Panc1 (cell line): Measurements from ENCODE around the gene ZSCAN10. TPM values are rescaled to one million over a fixed set of nuclear protein-coding genes. Genes with fewer than 3 reads are reported as not detected.

ENCODE experiments used
- ATAC-seq: fragments of 200-7000 bp; cut with Tn5 transposase; 2 replicates; pipeline ENCODE4 v1.9.1; 2020; ENCODE audit warnings: mild to moderate bottlenecking, moderate library complexity
- BruUV-seq: library from RNA; stranded (reverse); fragments of 400-500 nt; replicated peaks from 2 replicates; lab custom pipeline; 2021; lab: Mats Ljungman, UMichigan
- CTCF ChIA-PET: fragments of 300-600 bp; sonication (Branson Sonifier 250); formaldehyde crosslinking; loops from one replicate; lab custom pipeline; 2022; ENCODE audit warnings: antibody characterized with exemption; lab: Charles Lee
- POLR2A ChIA-PET: fragments of 300-600 bp; sonication (Branson Sonifier 250); formaldehyde crosslinking; loops from one replicate; lab custom pipeline; 2022; ENCODE audit warnings: antibody characterized with exemption; lab: Charles Lee
- DNase-seq: peaks from one replicate; pipeline ENCODE4 v3.0.0-alpha.2; 2010; ENCODE audit warnings: low read depth, low spot score
- H3K27ac ChIP-seq: 2 replicates; pipeline ENCODE4 v1.5.1; 2011; ENCODE audit warnings: mild to moderate bottlenecking, low read length, inconsistent platforms
- H3K27me3 ChIP-seq: fragments of 200-500 bp; sonication (Bioruptor generic); 2 replicates; pipeline ENCODE4 v1.6.0; 2014; ENCODE audit warnings: low read length, inconsistent platforms; ENCODE audit not compliant: control insufficient read depth, insufficient read depth
- H3K36me3 ChIP-seq: fragments of 200-500 bp; sonication (Bioruptor generic); 2 replicates; pipeline ENCODE4 v1.5.1; 2014; ENCODE audit warnings: inconsistent platforms, mild to moderate bottlenecking, low read length, moderate library complexity; ENCODE audit not compliant: control insufficient read depth, insufficient read depth
- H3K4me1 ChIP-seq: 2 replicates; pipeline ENCODE4 v1.5.1; 2011; ENCODE audit warnings: inconsistent platforms, mild to moderate bottlenecking, low read length, moderate library complexity; ENCODE audit not compliant: control insufficient read depth, insufficient read depth
- H3K4me3 ChIP-seq, 2 experiments: 2 replicates each; pipeline ENCODE4 v1.5.1; 2011 to 2012; ENCODE audit warnings: low read depth in 2 of 2, low read length in 2 of 2, mild to moderate bottlenecking in 2 of 2, inconsistent platforms in 1 of 2, moderate library complexity in 1 of 2
- H3K9me3 ChIP-seq: fragments of 200-500 bp; sonication (Bioruptor generic); 2 replicates; pipeline ENCODE4 v1.5.1; 2014; ENCODE audit warnings: low read depth, mild to moderate bottlenecking, inconsistent platforms, low read length, moderate library complexity; ENCODE audit not compliant: control insufficient read depth, insufficient read depth
- CTCF ChIP-seq: fragments of 450-650 bp; IDR thresholded peaks from 2 replicates; pipeline ENCODE4 v1.5.1; 2017; ENCODE audit warnings: mild to moderate bottlenecking
- POLR2AphosphoS5 ChIP-seq: IDR thresholded peaks from 2 replicates; pipeline ENCODE4 v1.6.1; 2012; ENCODE audit warnings: mild to moderate bottlenecking, low read depth, low read length, moderate library complexity
- SIN3A ChIP-seq: IDR thresholded peaks from 2 replicates; pipeline ENCODE4 v1.6.1; 2012; ENCODE audit warnings: low read depth, mild to moderate bottlenecking, low read length, moderate library complexity, borderline replicate concordance; ENCODE audit not compliant: insufficient read depth
- TCF7L2 ChIP-seq: IDR thresholded peaks from 2 replicates; pipeline ENCODE4 v1.6.1; 2011; ENCODE audit warnings: mild to moderate bottlenecking, low read depth, low read length, inconsistent platforms
- in situ Hi-C: cut with HindIII; loops from 2 replicates; pipeline ENCODE4 v1.10.0; 2016; ENCODE audit warnings: low sequenced_read_pairs, low pct_unique_long_range_greater_than_20kb
- intact Hi-C: fragments of 100-400 bp; cut with micrococcal nuclease; formaldehyde crosslinking; loops from one replicate; pipeline ENCODE4 v1.10.0; 2022; ENCODE audit not compliant: unreplicated experiment
- total RNA-seq: library from RNA; stranded (reverse); gene quantifications from one replicate; pipeline ENCODE4 v1.2.1, GENCODE V29; 2021; ENCODE audit not compliant: unreplicated experiment
- TF ChIP-seq, protein P1 (sequence below), 2 experiments: IDR thresholded peaks; 2 replicates each; pipeline ENCODE4 v1.6.1; 2011 to 2012; ENCODE audit warnings: low read depth in 2 of 2, control low read depth in 1 of 2, low read length in 1 of 2, mild to moderate bottlenecking in 1 of 2, moderate library complexity in 1 of 2; ENCODE audit not compliant: insufficient read depth in 1 of 2

Gene ZSCAN10
- total RNA-seq, 1 experiment from 2014 or later = 0.21 TPM

GRCh38 chr16:3042376-3042775 is 56.7 kb downstream of the ZSCAN10 start:
- no TSS peak for BruUV-seq
- Histone ChIP-seq H3K27me3 (no peaks in the 10 kb centered on the region), H3K36me3 (no peaks in the 10 kb centered on the region), H3K27ac (no peak overlapping the region), H3K4me3 (no peak overlapping the region), H3K4me1 (no peaks in the 10 kb centered on the region), H3K9me3 (no peaks in the 10 kb centered on the region)
- TF ChIP-seq POLR2AphosphoS5 = no peak
- TF ChIP-seq CTCF = no peak
- TF ChIP-seq TCF7L2 = no peak
- no peak for TF ChIP-seq SIN3A
- TF ChIP-seq, protein P1, sequence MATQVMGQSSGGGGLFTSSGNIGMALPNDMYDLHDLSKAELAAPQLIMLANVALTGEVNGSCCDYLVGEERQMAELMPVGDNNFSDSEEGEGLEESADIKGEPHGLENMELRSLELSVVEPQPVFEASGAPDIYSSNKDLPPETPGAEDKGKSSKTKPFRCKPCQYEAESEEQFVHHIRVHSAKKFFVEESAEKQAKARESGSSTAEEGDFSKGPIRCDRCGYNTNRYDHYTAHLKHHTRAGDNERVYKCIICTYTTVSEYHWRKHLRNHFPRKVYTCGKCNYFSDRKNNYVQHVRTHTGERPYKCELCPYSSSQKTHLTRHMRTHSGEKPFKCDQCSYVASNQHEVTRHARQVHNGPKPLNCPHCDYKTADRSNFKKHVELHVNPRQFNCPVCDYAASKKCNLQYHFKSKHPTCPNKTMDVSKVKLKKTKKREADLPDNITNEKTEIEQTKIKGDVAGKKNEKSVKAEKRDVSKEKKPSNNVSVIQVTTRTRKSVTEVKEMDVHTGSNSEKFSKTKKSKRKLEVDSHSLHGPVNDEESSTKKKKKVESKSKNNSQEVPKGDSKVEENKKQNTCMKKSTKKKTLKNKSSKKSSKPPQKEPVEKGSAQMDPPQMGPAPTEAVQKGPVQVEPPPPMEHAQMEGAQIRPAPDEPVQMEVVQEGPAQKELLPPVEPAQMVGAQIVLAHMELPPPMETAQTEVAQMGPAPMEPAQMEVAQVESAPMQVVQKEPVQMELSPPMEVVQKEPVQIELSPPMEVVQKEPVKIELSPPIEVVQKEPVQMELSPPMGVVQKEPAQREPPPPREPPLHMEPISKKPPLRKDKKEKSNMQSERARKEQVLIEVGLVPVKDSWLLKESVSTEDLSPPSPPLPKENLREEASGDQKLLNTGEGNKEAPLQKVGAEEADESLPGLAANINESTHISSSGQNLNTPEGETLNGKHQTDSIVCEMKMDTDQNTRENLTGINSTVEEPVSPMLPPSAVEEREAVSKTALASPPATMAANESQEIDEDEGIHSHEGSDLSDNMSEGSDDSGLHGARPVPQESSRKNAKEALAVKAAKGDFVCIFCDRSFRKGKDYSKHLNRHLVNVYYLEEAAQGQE (IDR thresholded peaks at IDR 0.05; ENCODE audit: insufficient read depth in 1 of 2, low read depth in 2 of 2, low read length in 1 of 2) = no peak
- intact Hi-C loops (no loop called here), in situ Hi-C loops (no loop called here)
- CTCF ChIA-PET = no interaction called here
- POLR2A ChIA-PET = no interaction called here
- DNase-seq (no peak), ATAC-seq (no peak)

GRCh38 chr16:3038896-3039295 is 60.2 kb downstream of the ZSCAN10 start:
- intact Hi-C loops = no loop called here
- CTCF ChIA-PET = interaction anchor here (1.1 kb wide), 1 partner anchor 8 kb away, joined by 5 read pairs; no protein-coding TSS in a partner anchor
- TF ChIP-seq TCF7L2 (no peak), CTCF (no peak), POLR2AphosphoS5 (no peak), SIN3A (no peak)
- TF ChIP-seq, protein P1 (IDR thresholded peaks at IDR 0.05; ENCODE audit: insufficient read depth in 1 of 2, low read depth in 2 of 2, low read length in 1 of 2) = no peak
- ATAC-seq (peak; percentile 22; the same call in 1 of the 2 replicates), DNase-seq (no peak)
- H3K4me1 ChIP-seq = no peaks in the 10 kb centered on the region
- H3K9me3 ChIP-seq = no peaks in the 10 kb centered on the region
- POLR2A ChIA-PET = no interaction called here
- no peak overlapping the region for H3K4me3 ChIP-seq
- H3K36me3 ChIP-seq = peaks cover 3% of the 10 kb centered on the region; the same call in 1 of the 2 replicates
- H3K27me3 ChIP-seq = no peaks in the 10 kb centered on the region; the same call in 1 of the 2 replicates
- no TSS peak for BruUV-seq
- in situ Hi-C loops = no loop called here
- no peak overlapping the region for H3K27ac ChIP-seq

Other genes with a start within 250 kb of the ZSCAN10 start
- 23.9 TPM for gene PRSS22, start 241.1 kb downstream of the ZSCAN10 start, total RNA-seq
- 77.3 TPM for gene FLYWCH2, start 216.1 kb downstream of the ZSCAN10 start, total RNA-seq
- gene FLYWCH1, start 187.4 kb downstream of the ZSCAN10 start, total RNA-seq = 67.9 TPM
- gene KREMEN2, start 135.0 kb downstream of the ZSCAN10 start, total RNA-seq = 10.8 TPM
- gene PAQR4, start 129.9 kb downstream of the ZSCAN10 start, total RNA-seq = 51.8 TPM
- 105 TPM for gene PKMYT1, start 118.8 kb downstream of the ZSCAN10 start, total RNA-seq
- gene CLDN9, start 86.4 kb downstream of the ZSCAN10 start, total RNA-seq = 1.6 TPM
- gene CLDN6, start 81.1 kb downstream of the ZSCAN10 start, total RNA-seq = 1.2 TPM
- 156 TPM for gene TNFRSF12A, start 78.9 kb downstream of the ZSCAN10 start, total RNA-seq
- gene HCFC1R1, start 75.4 kb downstream of the ZSCAN10 start, total RNA-seq = 67.3 TPM
- gene THOC6, start 75.3 kb downstream of the ZSCAN10 start, total RNA-seq = 56.7 TPM
- 0.21 TPM for gene BICDL2, start 62.4 kb downstream of the ZSCAN10 start, total RNA-seq
- 0.67 TPM for gene MMP25, start 52.7 kb downstream of the ZSCAN10 start, total RNA-seq
- 17.1 TPM for gene IL32, start 33.7 kb downstream of the ZSCAN10 start, total RNA-seq
- 18.3 TPM for gene ZNF205, start 13.3 kb upstream of the ZSCAN10 start, total RNA-seq
- 12.3 TPM for gene ZNF213, start 35.7 kb upstream of the ZSCAN10 start, total RNA-seq
- 0.26 TPM for gene OR1F1, start 88.9 kb upstream of the ZSCAN10 start, total RNA-seq
- gene ZNF200, start 135.9 kb upstream of the ZSCAN10 start, total RNA-seq = 12.4 TPM
- 0.46 TPM for gene MEFV, start 157.3 kb upstream of the ZSCAN10 start, total RNA-seq
- 53.5 TPM for gene ZNF263, start 184.2 kb upstream of the ZSCAN10 start, total RNA-seq
- 4.5 TPM for gene TIGD7, start 206.1 kb upstream of the ZSCAN10 start, total RNA-seq
- gene ZNF75A, start 206.2 kb upstream of the ZSCAN10 start, total RNA-seq = 24.5 TPM